HG03280 (cell line): Measurements from ENCODE around the gene LYPD6B.

ENCODE experiments used
- ATAC-seq: cut with Tn5 transposase; IDR thresholded peaks from one replicate; pipeline ENCODE4 v1.9.1; 2021; ENCODE audit warnings: mild to moderate bottlenecking, moderate library complexity; ENCODE audit not compliant: unreplicated experiment

LYPD6B gene

DNA sequence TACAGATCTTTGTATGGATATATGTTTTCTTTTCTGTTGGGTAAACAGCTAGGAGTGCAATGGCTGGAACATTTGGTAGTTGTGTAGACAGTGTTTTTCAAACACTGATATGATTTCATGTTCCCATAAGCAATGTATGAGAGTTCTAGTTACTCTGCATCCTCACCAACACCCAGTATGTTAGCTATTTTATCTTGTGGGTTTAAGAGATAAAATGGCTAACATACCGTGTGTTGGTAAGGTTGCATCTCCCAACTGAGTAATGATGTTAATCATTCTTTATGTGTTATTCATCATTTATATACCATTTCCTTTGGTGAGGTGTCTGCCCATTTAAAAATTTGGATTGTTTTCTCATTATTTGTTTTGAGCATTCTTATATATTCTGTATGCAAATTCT lies 65.7 kb downstream of the LYPD6B start:
- no peak for ATAC-seq

DNA sequence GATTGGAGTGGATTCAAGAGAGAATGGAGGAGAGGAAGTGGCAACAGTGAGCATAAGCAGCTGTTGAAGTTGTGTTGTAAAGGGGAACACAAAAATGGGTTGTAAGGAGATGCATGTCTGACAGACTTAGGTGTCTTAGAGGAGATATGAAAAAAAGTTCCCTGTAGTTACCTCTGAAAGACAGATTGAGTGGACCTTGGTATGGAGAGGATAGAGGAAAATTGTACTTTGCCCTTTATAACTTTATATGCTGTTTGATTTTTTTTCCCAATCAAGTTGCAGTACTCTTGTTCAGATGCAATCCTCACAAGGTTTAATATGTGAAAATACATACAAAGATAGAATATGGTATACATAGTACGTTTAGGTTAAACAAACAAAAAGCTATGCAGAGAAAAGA lies 73.6 kb downstream of the LYPD6B start:
- no peak for ATAC-seq

DNA sequence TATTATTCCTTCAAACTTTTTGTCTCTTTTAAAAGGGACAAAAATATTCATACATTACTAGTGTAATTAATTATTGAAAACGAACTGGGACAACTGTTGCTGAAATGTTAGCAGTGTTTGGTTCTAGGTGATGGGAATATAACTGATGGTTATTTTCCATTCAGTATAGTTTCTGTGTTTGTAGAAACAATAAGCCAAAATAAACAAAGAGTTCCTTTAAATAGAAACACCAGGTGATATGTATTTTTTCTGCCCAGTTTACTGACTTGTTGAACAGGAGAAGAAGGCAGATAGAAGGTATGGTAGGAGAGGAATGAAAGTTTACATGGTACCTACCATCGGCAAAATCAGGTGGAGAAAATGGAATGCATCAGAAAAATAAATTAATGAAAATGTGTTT lies 74.2 kb downstream of the LYPD6B start:
- no peak for ATAC-seq

DNA sequence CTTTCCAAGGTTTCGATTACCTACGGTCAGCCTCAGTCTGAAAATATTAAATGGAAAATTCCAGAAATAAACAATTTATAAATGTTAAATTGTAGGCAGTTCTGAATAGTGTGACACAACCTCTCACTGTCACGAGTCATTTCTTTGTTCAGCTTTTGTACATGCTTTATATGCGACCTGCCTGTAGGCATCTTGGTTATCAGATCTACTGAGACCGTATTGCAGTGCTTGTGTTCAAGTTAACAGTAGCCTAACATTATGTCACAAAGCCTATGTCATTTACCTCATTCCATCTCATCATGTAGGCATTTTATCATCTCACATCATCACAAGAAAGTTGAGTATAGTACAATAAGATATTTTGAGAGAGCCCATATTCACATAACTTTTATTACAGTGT lies 77.3 kb downstream of the LYPD6B start:
- ATAC-seq = no peak

DNA sequence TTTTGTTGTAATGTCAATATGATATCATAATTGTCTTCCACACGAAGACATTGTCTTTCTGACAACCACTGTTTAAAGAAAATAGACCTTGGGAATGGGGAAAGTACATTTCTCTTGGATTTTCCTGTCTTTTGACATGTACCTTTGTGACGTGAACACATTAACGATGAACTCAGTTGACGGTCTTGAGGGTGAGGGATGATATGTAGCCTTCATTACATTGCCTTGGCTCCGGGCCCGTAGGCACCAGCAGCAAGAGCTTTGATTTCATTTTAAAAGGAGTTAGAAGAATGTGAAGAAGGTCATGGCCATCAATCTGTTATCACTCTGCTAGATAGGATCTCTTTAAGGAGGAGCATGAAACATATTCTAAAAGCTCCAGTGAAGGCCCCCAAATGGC lies 80.9 kb downstream of the LYPD6B start:
- ATAC-seq = no peak

DNA sequence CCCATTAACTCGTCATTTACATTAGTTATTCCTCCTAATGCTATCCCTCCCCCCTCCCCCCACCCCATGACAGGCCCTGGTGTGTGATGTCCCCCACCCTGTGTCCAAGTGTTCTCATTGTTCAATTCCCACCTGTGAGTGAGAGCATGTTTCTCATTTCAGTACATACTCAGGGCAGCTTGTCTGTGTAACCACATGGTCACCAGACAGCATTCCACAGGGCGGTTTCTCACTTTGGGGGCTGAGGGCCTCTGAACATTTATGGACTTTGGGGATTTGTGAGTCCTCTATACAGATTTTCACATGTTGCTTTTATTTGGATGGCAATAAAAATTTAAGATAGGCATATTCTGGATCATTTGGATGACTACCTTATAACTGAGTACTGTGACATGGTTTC lies 84.0 kb downstream of the LYPD6B start:
- ATAC-seq = no peak

DNA sequence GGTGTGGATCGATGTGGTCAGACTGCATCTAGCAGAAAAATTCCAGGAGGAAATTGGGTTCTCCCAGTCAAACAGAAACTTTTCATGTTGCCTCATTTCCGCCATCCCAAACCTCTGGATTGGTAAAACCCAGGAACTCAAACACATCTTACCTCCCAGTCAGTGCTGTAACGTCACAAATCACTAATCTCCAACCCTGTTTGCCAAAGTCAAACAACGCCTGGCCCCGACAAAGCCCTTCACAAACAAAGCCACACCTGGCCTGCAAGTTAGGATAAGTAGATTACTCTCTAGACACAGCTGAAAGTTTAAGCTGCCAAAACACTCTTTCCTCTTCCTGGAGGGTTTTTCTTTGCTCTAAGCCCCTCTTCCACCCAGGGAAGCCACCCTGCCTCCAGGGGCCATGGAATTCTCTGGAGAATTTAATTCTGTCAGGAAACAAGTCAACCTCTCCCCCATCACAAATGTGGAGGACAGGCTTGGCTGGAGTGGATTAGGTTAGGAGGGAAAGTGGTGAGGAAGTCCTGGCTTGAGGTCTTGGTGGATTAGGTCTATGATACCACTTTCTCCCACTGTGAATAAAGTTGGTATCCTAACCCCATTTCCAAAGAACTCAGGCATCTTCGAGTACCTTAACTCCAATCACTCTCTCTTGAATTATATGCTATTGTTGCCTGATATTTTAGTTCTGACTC lies 86.7 kb downstream of the LYPD6B start:
- no peak for ATAC-seq

DNA sequence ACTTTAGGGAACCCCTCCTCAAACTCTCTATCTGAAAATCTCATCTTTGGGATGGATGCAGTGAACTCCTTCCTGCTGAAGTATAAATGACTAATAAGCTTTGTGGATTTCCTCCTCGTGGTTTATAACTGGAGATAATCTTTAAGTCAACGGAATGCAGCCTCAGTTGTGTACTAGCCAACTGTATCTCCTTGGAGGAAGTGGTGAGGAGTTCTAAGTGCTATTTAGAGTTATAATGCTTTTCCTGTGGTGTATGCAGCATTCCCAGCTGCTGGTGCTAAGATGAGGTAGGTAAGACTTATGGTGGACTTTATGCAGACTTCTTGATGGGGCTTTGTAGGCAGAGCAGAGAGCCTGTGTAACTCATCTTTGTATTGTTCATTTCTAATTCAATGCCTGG lies 90.9 kb downstream of the LYPD6B start:
- ATAC-seq = no peak

DNA sequence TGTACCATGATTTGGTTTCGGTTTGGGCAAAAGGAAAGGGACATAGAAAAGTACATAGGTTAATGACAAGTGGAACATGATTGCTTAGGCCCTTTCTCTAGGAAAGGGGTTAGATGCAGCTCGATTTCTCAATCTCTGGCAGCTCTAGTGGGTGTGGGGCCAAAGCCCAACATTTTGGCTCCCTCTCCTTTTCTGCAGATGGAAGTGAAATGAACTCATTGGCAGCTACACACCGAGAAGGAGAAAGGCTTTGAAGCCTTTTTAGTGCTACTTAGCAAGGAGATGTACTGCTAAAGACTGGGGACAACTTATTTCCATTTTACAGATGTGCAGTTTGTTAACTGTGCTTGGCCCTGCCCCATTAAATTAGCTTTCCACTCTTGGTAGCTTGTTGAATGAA lies 93.8 kb downstream of the LYPD6B start:
- no peak for ATAC-seq

DNA sequence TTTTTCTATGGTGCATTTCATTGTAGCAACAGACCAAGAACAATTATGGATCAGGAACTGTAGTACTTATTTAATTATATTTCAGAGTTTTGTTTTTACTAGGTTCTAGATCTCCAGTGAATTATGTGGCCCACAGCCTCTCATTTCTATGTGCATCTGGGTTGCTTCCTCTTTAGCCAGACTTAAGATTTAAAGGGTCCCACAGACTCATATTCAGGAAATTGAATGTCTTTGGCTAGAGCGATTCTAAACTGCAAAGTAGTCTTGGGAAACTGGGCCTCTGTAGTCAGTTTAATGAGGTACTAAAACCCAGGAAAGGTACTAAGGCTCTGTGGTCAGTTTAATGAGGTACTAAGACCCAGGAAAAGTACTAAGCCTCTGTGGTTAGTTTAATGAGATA lies 94.4 kb downstream of the LYPD6B start:
- no peak for ATAC-seq

DNA sequence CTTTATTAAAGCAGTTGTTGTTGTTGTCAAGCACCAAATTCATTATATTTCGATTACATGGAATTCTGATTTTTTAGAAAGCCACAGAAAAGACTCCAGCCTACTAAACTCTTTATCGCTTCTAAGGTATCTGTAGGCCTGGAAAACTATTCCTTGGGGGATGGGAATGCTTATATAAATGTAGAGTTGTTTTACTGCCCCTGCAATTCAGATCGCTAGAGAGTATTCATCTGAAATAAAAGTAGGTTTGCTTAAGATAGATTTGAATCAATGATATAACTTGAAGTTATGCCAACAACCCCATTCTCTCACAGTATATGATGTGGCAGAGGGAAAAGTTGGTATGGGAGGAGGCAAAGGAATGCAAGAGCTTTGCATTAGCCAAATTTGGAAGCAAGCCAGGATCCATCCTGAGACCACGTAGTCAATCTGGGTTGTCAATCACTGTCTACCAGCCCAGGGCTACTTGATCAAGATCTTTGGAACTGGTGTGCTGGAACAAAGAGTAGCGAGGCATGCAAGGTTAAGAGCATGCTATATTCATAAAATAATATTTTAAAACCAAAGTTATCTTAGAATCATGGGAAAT lies 95.9 kb downstream of the LYPD6B start:
- no peak for ATAC-seq

DNA sequence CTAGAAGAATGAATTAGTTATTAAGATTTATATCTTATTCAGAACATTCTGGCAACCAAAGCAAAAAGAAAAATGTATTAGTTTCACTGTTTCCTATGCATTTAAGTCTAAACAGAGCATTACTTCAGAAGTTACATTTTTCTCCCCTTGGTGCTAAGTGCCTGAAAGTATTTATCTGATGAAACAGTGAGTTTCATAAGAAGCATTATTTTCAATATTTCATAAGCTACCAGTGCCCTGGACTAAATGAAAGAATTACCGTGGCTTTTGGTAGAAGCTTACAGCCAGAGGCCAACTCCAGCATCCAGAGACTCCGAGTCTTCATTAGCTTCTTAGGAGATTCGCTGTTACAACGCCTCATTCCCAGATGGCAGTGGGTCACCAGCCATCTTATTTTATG lies 97.6 kb downstream of the LYPD6B start:
- no peak for ATAC-seq

DNA sequence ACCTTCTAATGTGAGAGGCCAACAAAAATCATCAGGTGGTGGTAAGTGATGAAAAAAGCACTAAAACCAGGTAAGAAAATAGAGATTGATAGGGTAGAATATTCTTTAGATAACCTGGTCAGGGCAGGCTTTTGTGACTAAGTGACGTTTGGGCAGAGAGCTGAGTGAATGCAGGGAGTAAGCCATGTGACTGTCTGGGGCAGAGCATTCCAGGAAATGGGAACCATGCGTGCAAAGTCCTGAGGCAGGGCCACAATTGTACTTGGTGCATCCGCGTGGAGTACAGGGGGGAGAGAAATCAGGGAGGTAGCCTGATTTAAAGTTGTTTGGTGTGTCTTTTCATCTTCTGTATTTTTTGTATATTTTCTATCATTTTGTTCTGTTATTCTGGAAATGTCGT lies 102.5 kb downstream of the LYPD6B start:
- no peak for ATAC-seq

DNA sequence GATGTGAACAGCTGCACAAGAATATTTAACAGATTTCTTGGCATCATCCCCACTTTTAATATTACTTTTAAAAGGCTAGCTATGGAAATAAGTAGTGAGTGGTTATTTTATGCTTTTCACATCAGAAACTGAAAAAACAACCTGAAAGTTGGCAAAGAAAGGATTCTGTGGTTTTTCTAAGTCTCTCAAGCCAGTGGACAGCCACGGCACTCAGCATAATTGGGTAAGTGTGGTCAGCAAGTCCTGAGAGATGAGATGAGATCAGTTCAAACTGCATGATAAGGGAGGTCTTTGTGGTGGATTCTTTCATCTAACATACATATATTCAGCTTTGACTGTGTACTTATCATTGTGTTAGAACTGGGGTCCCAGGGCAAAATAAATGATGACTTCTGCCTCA lies 105.2 kb downstream of the LYPD6B start:
- ATAC-seq = no peak

DNA sequence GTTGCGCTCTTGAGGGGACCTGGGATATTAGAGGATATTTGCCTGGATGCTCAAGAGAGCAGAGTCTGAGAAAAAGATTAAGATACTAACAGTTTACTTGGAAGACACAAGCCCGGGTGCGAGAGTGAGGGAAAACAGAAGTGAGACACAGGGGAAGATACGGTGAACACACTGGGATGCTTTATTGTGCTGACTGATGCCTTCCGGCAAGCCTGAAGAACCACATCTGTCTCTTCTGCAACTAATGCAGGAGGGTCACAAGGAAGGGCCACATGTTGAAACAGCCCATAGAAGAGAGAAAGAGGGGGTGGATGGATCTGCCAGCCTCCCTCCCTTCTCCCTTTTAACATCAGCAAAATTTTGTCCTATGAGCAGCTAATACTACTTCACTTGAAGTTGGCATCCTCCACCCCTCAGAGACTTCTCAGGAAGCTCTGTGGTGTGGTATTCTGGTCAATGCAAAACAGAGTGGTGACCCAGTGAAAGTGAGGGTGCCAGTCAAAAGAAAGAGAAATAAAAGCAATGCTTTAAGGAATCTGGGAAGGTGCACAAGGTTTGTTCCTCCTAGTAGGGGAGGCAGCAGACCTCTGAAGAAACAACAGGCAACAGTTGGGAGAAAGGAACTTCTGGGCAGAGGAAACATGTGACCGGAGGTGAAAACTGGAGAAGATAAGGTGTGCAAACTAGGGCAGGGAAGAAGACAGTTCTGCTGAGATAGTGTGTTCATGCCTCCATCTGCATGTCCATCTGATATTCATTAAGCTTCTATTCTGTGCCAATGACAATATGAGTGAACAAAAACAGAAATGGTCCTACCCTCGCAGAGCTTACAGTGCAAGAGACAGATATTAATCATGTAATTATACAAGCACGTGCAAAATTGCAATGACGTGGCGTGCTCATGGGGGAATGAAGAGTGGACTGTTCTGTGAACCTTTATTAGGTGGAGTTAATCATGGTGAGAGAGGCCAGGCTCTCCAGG lies 107.1 kb downstream of the LYPD6B start:
- ATAC-seq = no peak

DNA sequence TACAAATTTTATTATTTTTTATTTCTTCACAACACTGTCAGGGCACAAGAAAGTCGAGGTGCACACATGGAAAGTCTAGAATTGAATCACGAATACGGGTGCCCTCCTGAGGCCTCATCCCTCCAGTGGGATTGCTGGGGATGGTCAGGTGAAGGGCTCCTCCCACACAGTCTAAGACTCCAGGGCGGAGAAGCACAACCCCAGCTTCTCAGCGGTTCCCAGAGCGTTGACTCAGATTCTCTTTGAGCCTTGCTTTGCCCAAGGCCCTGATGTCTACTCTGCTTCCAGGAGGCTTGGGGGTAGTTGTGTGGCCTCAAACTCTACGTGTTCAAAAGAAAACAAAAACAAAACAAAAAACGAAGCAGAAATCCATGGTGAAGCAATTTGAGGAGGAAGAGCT lies 108.4 kb downstream of the LYPD6B start:
- no peak for ATAC-seq

DNA sequence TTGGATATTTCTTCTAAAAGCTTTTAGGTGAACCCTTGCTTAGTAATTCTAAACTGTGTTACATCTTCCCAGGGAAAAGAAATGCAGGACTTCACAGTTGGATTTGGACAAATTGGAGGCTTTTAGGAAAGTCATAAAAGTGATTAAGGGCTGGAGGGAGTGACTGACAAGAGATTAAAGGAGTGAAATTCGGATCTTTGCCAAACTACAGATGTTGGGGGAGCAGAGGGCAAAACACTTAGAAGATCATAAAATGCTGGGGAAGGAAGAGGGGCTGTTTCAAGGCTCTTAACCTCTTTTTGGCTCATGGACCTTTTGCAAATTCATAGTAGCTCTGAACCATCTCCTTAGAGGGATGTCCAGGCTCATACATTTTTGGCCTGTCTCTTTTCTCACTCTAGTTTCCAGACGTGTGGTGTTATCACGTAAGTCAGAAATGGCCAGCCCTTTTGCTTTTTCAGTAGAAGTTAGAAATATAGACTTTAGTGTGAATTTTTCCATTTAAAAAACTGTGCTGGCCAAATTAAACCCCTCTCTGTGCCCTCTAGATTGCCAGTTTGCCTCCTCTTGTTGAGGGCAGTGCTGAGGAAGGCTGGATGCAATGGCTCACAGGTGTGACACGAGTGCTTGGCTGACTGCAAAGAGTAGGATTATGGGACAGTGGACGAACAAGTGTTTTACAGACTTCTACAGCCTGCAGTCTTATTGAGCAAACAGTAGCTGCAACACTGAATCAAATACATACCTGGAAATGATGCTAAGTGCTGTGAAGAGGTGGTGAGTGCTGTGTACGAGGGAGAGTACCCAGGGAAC lies 109.9 kb downstream of the LYPD6B start:
- ATAC-seq = no peak

DNA sequence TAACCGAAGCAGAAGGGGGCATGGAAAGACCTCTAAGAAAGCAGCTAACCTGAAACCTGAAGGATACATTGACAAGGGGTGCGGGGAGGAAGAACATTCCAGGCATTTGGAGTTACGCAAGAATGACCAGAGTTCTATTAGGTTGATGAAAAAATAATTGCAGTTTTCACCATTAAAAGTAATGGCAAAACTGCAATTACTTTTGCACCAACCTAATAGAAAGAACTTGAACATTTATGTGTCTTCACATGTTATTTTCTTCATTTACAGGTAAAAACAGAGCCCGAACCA lies 110.5 kb downstream of the LYPD6B start:
- no peak for ATAC-seq

DNA sequence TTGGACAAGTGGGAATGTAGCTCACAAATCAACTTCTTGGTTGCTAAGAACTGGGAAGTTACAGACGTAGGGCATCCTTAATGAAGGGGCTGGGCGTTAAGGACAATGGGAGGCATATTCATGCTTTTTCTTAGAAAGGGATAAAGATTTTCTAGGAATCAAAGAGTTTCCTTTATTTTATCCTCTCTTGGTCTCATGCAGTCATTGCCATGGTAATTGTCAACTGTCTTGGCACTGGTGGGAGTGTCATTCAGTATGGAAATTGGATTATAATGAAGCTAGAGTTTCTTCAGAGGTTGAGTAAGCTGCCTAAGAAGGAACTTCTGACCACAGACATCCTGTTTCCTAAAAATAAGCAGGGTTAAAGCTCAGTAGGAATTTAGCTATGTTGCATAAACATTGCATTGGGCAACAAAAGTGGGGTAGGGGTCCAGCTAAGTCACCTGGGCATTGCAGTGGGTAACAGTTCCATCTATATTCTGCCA lies 114.0 kb downstream of the LYPD6B start:
- ATAC-seq = no peak

DNA sequence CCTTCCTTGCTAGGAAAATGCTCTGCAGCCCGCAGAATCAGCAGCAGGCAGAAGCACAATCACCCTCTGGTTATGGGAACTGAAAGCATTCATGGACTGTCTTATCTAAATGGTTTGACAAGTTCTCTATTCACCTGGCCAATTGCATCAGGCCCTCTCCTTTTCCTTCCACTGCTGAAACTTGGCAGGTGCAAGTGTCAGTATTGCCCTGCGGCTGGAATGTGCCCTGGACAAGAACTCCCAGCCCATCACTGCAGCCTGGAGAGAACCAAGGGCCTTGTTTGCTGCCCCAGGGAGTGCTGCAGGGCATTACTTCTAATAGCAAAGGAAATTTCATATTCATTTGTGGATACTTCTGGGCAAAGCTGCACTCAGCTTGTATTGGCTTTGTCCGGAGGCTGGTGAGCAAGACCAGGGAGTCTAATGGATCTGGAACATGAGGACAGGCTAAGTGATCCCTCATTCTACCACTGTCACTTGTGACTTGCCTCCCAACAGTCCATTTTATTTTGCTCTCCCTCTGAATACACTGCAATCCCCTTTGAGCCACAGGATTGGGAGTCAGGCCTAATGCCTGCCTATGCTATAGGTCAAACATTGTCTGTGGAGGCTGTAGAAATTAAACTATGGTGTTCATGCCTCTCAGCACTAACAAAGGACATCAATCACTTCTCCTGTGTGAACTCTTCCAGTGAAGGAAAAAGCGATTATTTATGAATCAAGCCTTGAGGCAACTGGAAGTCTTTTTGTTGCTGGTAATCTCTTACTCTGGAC lies 116.9 kb downstream of the LYPD6B start:
- no peak for ATAC-seq
